ENCODE data around the gene IKBKG.
"Not testable (repeated sequence)": the region's sequence is repeated elsewhere in the genome, so short reads cannot be mapped to it uniquely, and the experiment has no call there.

The IKBKG gene

DNA sequence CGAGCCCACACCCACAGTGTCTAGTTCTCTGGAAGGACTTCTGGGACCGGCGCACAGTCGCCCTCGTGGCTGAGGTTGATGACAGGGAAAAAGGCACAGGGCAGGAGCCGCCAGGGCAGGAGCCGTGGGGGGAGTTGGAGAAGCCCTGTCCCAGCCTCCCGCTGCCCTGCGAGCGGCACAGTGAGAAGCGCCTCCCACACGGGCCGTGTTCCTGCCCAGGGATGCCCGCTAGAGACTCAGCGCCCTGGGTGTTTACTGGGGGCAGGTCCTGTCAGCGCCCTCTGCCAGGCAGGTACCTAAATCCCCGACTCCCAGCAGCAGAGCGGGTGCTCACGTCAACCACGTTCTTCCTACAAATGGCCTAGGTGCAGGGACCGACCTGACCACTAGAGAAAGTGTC is 11.5 kb downstream of the IKBKG start:
- not testable (repeated sequence) for DNase-seq (ENCODE audit: low read depth in 2 of 2)

DNA sequence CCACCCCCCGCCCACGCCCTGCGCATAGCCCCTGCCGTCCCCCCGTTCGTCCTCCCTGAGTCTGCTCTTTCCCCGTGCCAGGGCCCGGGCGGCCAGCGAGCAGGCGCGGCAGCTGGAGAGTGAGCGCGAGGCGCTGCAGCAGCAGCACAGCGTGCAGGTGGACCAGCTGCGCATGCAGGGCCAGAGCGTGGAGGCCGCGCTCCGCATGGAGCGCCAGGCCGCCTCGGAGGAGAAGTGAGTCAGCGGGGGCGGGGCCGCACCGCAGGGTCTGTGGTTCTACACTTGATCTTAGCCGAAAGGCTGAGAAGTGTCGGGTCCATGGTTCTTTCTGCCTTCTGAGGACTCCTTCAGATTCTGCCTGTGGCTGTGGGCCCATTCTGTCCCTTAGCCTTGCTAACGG is 12.9 kb downstream of the IKBKG start:
- DNase-seq (ENCODE audit: low read depth in 2 of 2) = not testable (repeated sequence)

DNA sequence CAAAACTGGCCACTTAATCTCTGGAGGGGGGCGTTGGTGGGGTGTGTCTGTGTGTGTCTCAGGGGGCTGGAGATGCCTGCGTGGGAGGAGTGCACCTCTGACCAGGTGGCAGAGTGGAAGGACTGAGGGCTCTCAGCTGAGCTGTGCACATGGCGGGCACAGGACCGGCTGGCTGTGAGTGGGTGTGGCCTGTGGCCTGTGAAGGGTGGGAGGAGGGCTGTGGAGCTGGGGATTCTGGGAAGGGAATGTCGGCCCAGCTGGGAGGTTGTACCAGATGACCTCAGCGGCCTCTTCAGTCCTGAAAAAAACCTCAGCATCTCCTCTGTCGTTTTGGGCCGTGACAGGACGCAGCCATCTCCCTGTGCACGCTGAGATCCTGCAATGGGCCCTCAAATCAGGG is 14.9 kb downstream of the IKBKG start:
- not testable (repeated sequence) for DNase-seq (ENCODE audit: low read depth in 2 of 2)

DNA sequence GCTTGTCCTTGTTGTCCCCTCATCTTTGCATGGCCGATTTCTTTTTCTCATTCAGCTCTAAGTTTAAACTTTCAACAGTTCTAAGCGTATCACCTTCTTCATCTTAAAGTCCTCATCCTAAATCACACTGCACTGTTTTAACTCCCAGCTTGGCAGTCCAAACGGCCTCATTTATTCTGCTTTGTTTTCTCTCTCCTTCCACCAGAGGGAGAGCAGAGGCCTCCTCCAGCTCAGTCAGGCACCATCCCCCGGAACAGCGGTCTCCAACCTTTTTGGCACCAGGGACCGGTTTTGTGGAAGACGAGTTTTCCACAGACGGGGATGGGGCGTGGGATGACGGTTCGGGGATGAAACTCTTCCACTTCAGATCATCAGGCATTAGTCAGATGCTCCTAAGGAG is 22.9 kb downstream of the IKBKG start:
- DNase-seq (ENCODE audit: low read depth in 2 of 2) = not testable (repeated sequence)

DNA sequence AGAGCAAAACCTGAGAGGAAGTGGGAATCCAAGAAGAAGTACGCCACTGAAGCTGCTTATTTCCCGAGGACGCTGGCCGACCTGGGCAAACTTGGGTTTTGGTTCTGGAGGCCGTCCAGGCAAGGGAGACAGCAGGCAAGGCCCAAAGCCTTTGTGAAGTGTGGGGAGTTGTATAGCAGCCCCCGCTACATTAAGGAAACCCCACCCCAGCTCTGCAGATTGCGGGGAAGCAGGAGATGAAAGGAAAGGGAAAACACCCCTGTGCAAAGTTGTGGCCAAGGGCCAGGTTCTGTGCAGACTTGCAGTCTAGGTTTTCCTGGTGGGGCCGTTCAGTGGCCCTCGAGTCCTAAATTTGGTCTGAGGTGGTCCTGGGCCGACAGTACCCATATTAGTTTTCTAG is 25.6 kb downstream of the IKBKG start:
- not testable (repeated sequence) for DNase-seq (ENCODE audit: low read depth in 2 of 2)

DNA sequence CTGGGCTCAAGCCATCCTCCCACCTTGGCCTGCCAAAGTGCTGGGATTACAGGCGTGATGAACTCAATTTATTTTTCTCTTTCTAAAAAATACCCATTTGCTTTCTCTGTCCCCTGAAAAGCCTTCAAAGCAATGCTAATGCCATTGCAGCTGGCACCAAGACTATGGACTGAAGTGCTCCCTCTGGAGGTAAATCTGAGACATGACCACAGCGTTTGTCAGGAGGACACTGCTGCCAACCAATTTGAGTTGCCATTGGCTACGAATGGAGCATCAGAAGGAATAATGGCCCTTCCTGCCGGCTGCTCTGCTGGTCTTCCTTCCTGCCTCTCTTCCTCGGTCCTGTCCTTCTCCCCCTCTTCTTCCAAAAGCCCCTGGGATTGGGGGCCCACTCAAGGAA is 27.7 kb downstream of the IKBKG start:
- DNase-seq (ENCODE audit: low read depth in 2 of 2) = not testable (repeated sequence)

DNA sequence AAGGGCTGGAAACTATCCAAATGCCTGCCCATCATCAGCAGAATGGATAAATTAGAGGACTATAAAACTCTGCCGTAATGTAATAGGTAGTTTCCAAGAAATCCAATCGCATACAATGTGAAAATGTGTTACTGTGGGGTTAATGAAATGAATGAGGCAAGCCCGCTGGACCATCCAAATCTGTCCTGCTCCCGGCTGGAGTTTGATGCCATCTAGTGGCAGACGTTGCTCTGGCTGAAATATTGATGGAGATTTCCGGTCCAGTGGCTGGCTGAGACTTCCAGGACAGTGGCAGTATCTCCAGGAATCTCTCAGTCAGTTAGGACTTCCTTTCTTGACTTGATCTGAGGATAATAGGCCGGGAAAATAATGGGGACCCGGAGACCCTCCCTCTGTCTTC is 35.6 kb downstream of the IKBKG start:
- not testable (repeated sequence) for DNase-seq (ENCODE audit: low read depth in 2 of 2)

DNA sequence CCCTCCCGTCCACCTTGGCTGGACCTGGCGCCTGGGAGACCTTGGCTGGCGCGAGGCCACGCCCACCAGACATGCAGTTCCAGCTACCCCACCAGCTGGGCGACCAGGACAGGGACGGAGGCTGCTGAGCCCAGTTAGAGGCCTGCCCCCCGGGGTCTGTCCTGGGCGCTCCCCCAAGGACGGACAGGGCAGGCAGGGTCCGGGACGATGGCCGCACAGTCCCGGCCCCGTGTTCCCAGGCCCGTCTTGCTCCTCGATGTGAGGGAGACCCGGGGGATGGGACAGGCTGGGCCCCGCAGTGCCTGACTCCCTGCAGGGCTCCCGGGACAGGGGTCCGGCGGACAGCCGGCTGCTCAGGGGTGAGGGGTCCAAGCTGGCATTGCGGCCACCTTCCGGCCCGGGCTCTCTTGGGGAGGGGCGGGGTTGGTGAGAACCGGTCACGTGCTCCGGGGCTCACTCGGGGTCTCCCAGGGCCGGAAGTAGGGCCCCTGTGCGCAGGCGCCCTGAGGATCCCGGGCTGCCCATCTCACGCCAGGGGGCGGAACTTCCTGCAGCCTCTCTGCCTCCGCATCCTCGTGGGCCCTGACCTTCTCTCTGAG is 37.3 kb downstream of the IKBKG start, which contains the start of gene CTAG1A:
CTAG1A (plus strand) TSS at position 549 of the 599 bp plus-strand sequence. CDS start 74 bp downstream, outside the sequence.
- DNase-seq (ENCODE audit: low read depth in 2 of 2) = not testable (repeated sequence)

DNA sequence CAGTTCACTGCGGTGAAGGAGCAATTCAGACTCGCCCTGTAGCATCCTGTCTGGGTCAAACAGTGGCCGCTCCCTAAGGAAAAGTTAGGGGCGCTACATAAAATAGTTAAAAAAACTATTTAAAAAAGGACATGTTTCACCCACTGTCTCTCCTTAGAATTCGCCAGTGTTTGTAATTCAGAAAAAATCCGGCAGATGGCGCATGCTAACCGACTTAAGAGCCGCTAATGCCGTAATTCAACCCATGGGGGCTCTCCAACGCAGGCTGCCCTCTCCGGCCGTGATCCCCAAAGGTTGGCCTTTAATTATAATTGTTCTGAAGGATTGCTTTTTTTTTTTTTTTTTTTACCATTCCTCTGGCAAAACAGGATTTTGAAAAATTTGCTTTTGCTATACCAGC is 43.0 kb downstream of the IKBKG start:
- not testable (repeated sequence) for DNase-seq (ENCODE audit: low read depth in 2 of 2)

DNA sequence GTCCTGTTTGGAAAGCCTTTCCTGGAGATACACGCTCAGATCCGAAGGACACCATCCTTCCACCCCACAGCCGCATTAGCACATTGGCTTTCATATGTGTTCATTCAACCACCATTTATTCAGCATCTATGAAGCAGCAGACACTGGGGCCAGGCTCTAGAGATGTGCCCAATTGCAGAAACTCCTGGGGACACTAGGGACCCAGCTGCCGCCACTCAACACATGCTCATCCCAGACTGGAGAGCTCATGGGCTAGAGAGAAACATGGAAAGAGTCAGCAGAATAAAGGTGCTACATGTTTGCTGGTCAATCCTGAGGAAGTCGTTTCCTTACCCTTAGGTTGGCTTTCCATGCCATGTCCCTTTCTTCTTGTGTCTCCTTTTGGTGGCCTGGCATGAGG is 45.1 kb downstream of the IKBKG start:
- no peak for DNase-seq (ENCODE audit: low read depth in 2 of 2)

DNA sequence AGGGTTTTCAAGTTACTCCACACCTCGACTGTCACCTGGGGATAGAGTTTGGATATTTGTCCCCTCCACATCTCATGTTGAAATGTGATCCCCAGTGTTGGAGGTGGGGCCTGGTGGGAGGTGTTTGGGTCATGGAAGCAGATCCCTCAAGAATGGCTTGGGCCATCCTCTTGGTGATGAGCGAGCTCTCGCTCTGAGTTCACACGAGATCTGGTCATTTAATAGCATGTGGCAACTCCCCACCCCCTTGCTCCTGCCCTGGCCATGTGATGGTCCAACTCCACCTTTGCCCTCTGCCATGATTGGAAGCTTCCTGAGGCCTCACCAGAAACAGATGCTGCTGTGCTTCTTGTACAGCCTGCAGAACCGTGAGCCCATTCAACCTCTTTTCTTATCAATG is 45.8 kb downstream of the IKBKG start:
- no peak for DNase-seq (ENCODE audit: low read depth in 2 of 2)

DNA sequence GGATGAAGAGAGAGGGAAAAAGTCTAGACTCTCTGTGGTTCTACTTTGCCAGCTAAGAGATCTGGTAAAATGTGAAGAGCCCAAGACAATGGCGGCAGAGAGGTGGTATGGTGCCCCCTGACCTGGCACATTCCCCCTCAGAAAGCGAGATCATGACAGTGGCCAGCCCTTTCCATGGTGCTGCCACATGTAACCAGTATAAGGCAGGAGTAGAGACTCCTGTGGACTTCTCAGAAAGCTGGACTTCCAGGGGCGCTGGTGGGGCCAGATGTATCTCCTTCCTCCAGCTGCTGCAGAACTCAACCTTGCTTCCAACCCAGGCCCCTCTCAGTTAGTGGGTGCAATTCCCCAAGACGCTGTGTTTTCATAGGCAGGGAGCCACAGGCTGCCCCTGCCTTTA is 47.1 kb downstream of the IKBKG start:
- DNase-seq (ENCODE audit: low read depth in 2 of 2) = no peak

DNA sequence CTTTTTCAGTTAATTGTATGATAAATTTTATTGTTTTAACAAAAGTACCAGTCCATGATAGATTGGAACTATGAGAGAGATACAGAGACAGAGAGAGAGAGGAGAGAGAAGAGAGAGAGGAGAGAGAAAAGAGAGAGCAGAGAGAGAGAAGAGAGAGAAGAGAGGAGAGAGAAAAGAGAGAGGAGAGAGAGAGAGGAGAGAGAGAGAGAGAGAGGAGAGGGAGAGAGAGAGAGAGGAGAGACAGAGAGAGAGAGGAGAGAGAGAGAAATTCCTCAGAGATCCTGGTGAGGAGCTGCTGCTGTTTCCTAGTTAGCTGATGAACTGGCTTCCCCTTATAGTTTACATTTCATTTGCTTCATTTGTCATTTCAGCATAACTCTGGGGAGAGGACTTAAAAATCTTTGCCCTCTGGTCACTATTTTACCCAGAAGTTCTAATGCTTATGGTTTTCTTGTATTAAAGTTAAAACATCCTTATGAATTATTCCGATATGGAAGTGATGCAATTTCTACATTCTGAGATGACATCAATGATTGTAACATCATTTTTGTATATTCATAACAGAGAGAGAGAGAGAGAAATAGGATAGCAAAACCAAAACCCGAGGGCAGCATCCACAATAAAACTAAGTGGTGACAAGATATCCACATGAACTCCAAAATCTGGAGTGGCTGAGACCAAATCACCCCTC is 48.3 kb downstream of the IKBKG start:
- no peak for DNase-seq (ENCODE audit: low read depth in 2 of 2)

DNA sequence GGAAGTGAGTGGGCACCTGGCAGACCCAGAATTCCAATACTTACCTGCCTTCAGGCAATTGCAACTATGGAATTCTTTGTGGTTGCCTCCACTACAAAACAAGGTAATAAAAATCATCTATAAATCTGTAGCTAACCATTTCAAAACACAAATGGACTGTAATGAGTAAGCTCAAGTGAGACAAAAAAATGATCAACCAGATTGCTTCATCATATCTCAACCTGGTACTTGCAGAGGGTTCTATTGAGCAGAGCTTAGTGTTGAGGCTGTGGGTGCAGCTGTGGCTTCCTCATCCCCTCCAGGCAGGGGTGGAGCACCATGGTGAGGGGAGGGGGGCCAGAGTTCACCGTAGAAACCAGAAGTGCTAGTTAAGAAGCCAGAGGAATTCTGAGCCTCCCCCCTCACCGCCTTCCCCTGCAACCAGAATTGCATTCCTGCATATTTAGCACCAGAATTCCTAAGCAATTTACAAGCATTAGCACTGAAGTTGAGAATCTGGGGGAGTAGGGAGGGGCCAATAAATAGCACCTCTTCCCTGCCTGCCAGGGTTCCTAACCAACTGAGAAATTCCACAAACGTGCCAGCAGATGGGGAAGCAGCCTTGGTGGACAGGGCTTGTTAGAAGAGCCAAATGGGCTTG is 49.0 kb downstream of the IKBKG start:
- no peak for DNase-seq (ENCODE audit: low read depth in 2 of 2)

DNA sequence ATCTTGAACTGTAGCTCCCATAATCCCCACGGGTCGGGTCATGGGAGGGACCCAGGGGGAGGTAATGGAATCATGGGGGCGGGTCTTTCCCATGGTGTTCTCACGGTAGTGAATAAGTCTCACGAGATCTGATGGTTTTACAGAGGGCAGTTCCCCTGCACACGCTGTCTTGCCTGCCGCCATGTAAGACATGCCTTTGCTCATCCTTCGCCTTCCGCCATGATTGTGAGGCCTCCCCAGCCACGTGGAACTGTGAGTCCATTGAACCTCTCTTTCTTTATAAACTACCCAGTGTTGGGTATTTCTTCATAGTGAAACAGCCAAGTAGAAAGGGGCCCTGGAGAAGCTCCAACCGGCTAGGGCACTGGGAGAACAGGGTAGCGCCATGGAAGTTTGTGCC is 49.8 kb downstream of the IKBKG start:
- no peak for DNase-seq (ENCODE audit: low read depth in 2 of 2)

DNA sequence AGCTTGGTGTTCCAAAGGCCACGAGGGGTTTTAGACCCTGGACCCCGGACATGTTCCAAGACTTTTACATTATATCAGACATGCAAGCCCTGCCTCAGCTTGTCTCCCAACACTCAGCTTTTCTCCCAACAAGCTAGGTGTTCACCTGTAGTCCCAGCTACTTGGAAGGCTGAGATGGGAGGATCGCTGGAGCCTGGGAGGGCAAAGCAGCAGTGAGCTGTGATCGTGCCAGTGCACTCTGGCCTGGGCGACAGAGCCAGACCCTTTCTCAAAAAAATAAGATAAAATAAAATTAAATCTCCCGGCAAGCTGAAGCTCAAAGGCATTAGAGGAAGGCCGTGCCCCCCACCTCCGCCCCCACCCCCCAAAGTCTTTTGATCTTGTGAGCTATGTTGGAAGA is 51.2 kb downstream of the IKBKG start:
- DNase-seq (ENCODE audit: low read depth in 2 of 2) = no peak

DNA sequence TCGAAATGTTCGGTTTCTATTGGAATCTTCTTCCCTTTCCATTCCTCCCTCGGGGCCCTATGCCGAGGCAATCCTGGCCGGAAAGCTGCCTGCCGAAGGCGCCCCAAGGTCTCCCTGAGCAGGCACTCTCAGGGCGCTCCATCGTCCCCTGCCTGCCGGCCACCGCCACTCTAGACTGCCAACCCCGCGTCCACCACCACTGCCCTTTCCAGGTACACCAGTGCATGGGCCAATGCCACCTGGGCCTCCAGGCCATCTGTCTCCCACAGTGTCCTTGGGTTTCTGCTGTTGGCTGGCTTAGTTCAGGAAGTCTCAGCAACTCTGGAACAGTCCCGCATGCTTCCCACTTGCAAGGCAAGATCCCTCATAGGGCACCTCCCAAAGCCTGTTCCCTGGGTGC is 52.1 kb downstream of the IKBKG start:
- DNase-seq (ENCODE audit: low read depth in 2 of 2) = no peak

DNA sequence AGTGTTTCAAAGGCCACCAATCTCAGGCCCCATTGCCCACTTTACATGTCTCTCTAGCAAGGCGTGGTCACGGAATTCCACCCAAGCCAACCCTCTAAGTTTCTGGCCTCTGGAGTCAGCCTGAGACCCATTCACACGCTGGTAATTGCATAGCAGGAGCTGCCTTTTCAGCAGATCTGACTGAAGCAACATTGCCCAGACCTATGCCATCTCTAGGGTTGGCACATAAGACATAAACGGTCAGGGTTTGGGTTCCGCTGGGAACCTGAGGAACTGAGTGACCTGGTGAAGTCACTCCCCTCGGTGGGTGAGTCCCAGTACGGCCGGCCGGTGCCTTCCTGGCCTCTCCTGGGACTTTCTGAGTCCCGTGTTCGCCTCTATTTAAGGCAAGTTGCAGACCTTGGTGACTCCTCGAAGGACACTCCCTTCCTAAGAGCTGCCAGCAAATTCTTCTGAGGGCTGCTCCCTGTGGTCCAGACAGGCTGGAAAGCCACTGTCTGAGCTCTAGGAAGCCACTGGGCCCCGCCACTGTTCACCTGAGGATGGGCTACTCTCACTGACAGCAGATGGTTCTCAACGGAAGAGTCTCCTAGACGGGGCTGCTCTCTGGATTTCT is 53.4 kb downstream of the IKBKG start:
- DNase-seq (ENCODE audit: low read depth in 2 of 2) = no peak

DNA sequence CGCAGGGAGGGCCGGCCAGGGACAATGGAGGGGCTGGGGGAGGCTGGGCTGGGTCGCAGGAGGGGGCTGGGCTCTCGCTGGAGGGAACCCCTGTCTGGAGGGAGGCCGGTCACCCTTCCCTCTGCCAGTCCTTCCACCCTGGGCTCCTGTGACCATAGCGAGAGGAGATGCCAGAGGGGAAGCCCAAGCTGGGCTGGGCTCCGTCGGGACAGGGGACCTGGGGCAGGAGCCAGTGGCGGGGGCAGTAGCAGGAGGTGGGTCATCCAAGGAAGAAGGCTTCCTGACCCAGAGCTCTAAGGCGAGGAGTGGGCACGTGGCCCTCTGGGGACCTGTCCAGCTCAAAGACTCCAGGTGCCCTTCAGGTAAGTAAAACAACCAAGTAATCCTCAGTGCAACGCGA is 54.8 kb downstream of the IKBKG start:
- DNase-seq (ENCODE audit: low read depth in 2 of 2) = no peak

DNA sequence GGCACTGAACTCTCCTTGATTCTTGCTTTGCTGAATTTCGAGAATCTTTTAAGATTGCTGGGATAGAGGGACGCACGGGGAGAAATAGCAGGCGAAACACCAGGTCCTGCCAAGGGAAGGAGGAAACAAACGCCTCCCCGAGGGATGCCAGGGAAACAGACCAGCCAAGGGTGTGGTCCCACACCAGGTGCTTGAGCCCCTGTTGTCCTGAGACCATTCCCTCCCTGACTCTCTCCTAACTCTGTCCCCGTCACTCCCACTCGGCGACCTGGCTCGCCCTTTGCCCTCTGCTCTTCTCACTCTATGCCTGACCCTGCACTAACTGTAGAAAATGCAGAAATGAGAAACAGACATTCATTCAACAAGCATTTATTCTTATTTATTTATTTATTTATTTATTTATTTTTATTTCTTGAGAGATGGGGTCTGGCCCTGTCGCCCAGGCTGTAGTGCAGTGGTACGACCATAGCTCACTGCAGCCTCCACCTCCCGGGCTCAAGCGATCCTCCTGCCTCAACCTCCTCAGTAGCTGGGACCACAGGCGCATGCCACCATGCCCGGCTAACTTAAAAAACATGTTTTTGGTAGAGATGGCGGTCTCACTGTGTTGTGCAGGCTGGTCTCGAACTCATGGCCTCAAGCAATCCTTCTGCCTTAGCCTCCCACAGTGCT is 55.5 kb downstream of the IKBKG start:
- no peak for DNase-seq (ENCODE audit: low read depth in 2 of 2)

DNA sequence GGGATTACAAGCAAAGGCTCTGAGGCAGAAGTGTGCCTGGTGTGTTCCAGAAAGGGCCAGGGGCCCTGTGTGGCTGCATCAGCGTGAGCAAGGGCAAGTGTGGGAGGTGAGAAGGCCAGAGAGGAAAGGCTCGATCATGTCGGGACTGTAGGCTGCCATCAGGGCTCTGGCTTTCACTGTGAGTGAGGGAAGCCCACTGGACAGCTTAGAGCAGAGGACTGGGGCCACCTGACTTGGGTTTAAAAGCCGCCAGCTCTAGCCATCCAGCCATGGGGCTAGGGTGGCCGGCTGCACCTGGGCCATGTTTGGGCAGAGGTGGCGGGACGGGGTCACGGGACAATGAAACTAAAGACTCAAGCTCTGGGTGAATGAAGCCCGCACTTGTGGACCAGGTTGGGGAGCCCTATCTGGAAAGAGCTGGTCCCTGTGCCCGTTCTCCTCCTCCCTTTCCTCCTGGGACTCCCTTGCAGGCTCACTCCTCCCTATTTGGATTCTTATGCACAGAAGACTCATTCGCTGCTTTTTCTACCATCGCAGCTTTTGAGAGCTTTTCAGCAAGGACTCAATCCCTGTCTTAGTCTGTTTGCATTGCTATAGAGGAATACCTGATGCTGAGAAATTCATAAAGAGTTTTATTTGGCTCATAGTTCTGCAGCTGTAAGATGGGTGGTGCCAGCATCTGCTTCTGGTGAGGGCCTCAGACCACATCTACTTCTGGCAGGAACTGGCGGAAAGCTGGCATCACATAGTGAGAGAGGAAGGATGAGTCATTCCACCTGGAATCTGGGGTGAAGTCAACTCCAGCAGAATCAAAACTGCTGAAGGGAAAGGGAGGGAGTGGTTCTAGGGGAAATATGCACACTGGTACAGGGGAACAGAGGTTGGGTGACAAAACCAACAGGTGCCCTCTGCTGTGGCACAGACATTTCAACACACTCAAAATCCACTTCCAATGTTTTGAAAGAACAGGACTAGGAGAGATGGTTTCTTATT is 56.3 kb downstream of the IKBKG start:
- DNase-seq (ENCODE audit: low read depth in 2 of 2) = no peak

Measured in stimulated activated CD8-positive, alpha-beta memory T cell treated with anti-CD3 and anti-CD28 coated beads, Interleukin-2, amount 100 ng/mL, for 48 hours (primary cell).